ENCODE results near the gene PSTK. TPM values are rescaled to one million over a fixed set of nuclear protein-coding genes. Genes with fewer than 3 reads are reported as not detected.

Gene PSTK
- total and polyA plus RNA-seq, 2 experiments from 2014 or later = 1.4 to 7.0 TPM

DNA sequence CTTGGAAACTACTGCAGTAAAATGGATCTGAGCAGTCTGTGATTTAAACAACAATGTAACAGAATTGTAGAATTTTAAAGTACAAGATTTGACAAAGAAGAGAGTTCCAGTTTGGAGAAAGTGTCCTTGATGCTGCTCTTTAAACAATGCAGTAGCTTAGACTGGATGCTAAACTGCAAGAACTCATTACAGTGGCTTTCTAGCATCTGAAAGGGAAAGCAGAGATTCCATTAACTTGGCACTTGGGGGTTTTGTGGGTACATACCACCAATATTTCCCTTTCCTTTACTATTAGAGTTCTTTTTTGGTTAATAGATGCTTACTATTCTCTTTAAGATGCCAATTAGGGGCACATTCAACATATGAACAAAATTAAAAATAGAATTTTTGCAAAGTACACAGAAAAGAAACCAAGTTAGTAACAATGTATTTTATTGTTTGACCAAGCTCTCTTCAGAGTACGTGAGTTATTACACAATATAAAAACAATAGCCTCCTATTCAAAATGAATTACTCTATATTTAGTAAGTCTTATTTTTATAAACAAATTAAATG is 11.9 kb downstream of the PSTK start:
- Histone ChIP-seq H3K4me3 (no peak overlapping the region), H3K27ac (no peak overlapping the region), H3K27me3 (replicated peaks; ENCODE audit: insufficient read depth) (no peaks in the 10 kb centered on the region), H3K4me1 (ENCODE audit: insufficient read depth) (peaks cover 5% of the 10 kb centered on the region; the same call in 1 of the 2 replicates), H3K9me2 (ENCODE audit: insufficient read depth) (no peaks in the 10 kb centered on the region), H3K36me3 (ENCODE audit: low read depth) (peaks cover 18% of the 10 kb centered on the region), H3K9ac (no peak overlapping the region), H2AFZ (no peak overlapping the region), H4K20me1 (ENCODE audit: insufficient read depth) (no peaks in the 10 kb centered on the region), H3K79me2 (ENCODE audit: insufficient read depth) (peaks cover 14% of the 10 kb centered on the region), H3K4me2 (ENCODE audit: unreplicated experiment) (no peak overlapping the region), H3K9me3 (ENCODE audit: low read depth) (no peaks in the 10 kb centered on the region), H3F3A (ENCODE audit: insufficient read depth) (no peaks in the 10 kb centered on the region; the same call in 1 of the 2 replicates)
- in situ Hi-C loops (cut with MboI) = loop anchor here (25.0 kb wide), 1 partner anchor 705 kb away; no protein-coding TSS in a partner anchor
- TF ChIP-seq EZH2 (IDR thresholded peaks at IDR 0.05; ENCODE audit: insufficient read depth, poor library complexity, severe bottlenecking) = no peak
- no peak for TF ChIP-seq EZH2phosphoT487 (IDR thresholded peaks at IDR 0.05; ENCODE audit: insufficient read depth, low read depth)
- WGBS, 2 experiments (ENCODE audit: low coverage in 1 of 2, low lambda C conversion rate in 2 of 2, missing lambda C conversion rate in 2 of 2) = 85 to 92% methylated on average over 1 of the region's 1 CpG
- DNase-seq = no peak

DNA sequence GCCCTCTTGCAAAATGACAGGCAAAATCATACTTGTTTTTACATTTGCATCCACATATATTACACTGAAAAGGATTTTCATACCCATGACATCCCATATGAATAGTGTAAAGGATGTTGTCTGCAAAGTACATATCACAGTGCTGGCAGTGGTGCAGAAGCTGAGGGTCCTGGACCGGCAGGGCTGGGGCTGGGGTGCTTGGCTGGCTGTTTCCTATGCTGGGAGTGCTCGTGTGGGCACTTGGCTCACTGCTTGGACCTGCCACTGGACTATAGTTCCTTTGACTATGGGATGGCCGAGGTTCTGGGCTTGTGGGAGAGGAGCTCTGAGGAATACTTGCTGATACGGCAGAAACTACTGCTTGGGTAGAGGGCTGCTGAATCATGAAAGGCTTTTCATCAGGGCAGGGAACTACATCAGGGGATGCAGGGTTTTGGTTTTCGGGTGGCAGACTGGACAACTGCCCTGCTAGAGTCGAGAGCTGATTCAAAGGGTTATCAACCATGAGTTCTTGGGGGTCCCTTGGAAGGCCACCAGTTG is 13.7 kb downstream of the PSTK start:
- in situ Hi-C loops (cut with MboI) = loop anchor here (25.0 kb wide), 1 partner anchor 707 kb away; no protein-coding TSS in a partner anchor
- Histone ChIP-seq H3K27me3 (replicated peaks; ENCODE audit: insufficient read depth) (no peaks in the 10 kb centered on the region), H2AFZ (no peak overlapping the region), H3K9me2 (ENCODE audit: insufficient read depth) (no peaks in the 10 kb centered on the region), H3K4me2 (ENCODE audit: unreplicated experiment) (no peak overlapping the region), H3K4me3 (no peak overlapping the region), H3K27ac (no peak overlapping the region), H3K4me1 (ENCODE audit: insufficient read depth) (peaks cover 5% of the 10 kb centered on the region; the same call in 1 of the 2 replicates), H3K36me3 (ENCODE audit: low read depth) (peaks cover 18% of the 10 kb centered on the region), H3F3A (ENCODE audit: insufficient read depth) (no peaks in the 10 kb centered on the region; the same call in 1 of the 2 replicates), H3K79me2 (ENCODE audit: insufficient read depth) (peaks cover 30% of the 10 kb centered on the region), H4K20me1 (ENCODE audit: insufficient read depth) (no peaks in the 10 kb centered on the region), H3K9me3 (ENCODE audit: low read depth) (no peaks in the 10 kb centered on the region), H3K9ac (no peak overlapping the region)
- no peak for TF ChIP-seq EZH2phosphoT487 (IDR thresholded peaks at IDR 0.05; ENCODE audit: insufficient read depth, low read depth)
- TF ChIP-seq EZH2 (IDR thresholded peaks at IDR 0.05; ENCODE audit: insufficient read depth, poor library complexity, severe bottlenecking) = no peak
- no peak for DNase-seq
- WGBS, 2 experiments (ENCODE audit: low coverage in 1 of 2, low lambda C conversion rate in 2 of 2, missing lambda C conversion rate in 2 of 2) = 88% methylated on average over 6 of the region's 6 CpGs

DNA sequence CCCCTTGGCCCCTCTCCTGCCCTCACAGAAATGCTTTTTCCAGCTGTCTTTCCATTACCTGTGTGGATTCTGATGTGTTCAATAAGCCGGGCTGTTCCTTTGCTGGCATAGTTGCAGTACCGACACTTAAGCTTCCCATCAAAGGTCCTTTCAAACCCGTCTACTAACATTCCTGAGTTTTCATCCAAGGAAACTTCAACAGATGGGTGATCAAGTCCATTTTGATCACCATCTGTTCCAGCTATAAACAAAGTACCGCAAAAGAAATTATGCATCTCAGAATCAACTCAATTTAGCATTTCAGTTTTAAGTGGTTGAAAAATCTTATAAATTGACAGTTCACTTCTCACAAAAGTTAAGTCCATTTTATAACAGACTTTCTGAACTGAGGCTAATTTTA is 15.7 kb downstream of the PSTK start:
- Histone ChIP-seq H3K4me1 (ENCODE audit: insufficient read depth) (no peaks in the 10 kb centered on the region), H4K20me1 (ENCODE audit: insufficient read depth) (no peaks in the 10 kb centered on the region), H3K4me3 (no peak overlapping the region), H3K36me3 (ENCODE audit: low read depth) (peaks cover 18% of the 10 kb centered on the region), H2AFZ (no peak overlapping the region), H3K27me3 (replicated peaks; ENCODE audit: insufficient read depth) (no peaks in the 10 kb centered on the region), H3K79me2 (ENCODE audit: insufficient read depth) (peaks cover 51% of the 10 kb centered on the region), H3K4me2 (ENCODE audit: unreplicated experiment) (no peak overlapping the region), H3K9ac (no peak overlapping the region), H3K9me3 (ENCODE audit: low read depth) (no peaks in the 10 kb centered on the region), H3K9me2 (ENCODE audit: insufficient read depth) (no peaks in the 10 kb centered on the region), H3F3A (ENCODE audit: insufficient read depth) (no peaks in the 10 kb centered on the region; the same call in 1 of the 2 replicates), H3K27ac (no peak overlapping the region)
- no peak for TF ChIP-seq EZH2 (IDR thresholded peaks at IDR 0.05; ENCODE audit: insufficient read depth, poor library complexity, severe bottlenecking)
- no peak for TF ChIP-seq EZH2phosphoT487 (IDR thresholded peaks at IDR 0.05; ENCODE audit: insufficient read depth, low read depth)
- in situ Hi-C loops (cut with MboI) = loop anchor here (25.0 kb wide), 1 partner anchor 709 kb away; no protein-coding TSS in a partner anchor
- DNase-seq = no peak
- WGBS, 2 experiments (ENCODE audit: low coverage in 1 of 2, low lambda C conversion rate in 2 of 2, missing lambda C conversion rate in 2 of 2) = 96% methylated on average over 4 of the region's 4 CpGs

DNA sequence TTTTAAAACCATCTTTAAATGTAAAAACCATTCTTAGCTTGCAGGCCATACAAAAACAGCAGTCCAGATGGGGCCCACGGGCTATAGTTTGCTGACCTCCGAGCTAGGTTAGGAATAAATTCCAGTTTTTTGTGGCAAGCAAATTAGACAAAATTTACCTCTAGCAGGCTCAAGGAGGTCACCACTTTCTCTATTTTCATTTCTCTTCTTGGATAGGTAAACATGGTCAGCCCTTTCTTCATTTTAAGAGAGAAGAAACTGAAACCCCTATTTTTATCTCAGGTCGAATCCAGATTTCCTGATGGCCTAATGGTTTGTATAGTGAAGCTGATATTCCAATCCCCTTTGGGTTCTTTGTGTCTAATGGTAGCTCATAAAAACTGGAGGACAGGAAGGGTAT is 17.7 kb downstream of the PSTK start:
- H4K20me1 ChIP-seq (ENCODE audit: insufficient read depth) = no peaks in the 10 kb centered on the region
- no peaks in the 10 kb centered on the region for H3K27me3 ChIP-seq (replicated peaks; ENCODE audit: insufficient read depth)
- H3K4me1 ChIP-seq (ENCODE audit: insufficient read depth) = no peaks in the 10 kb centered on the region
- H2AFZ ChIP-seq = no peak overlapping the region
- H3K36me3 ChIP-seq (ENCODE audit: low read depth) = peaks cover 13% of the 10 kb centered on the region
- no peak overlapping the region for H3K9ac ChIP-seq
- no peaks in the 10 kb centered on the region for H3F3A ChIP-seq (ENCODE audit: insufficient read depth)
- H3K79me2 ChIP-seq (ENCODE audit: insufficient read depth) = peaks cover 70% of the 10 kb centered on the region
- no peak for DNase-seq
- no peaks in the 10 kb centered on the region for H3K9me3 ChIP-seq (ENCODE audit: low read depth)
- H3K27ac ChIP-seq = no peak overlapping the region
- TF ChIP-seq EZH2 (IDR thresholded peaks at IDR 0.05; ENCODE audit: insufficient read depth, poor library complexity, severe bottlenecking) = no peak
- no peak for TF ChIP-seq EZH2phosphoT487 (IDR thresholded peaks at IDR 0.05; ENCODE audit: insufficient read depth, low read depth)
- WGBS, 2 experiments (ENCODE audit: low coverage in 1 of 2, low lambda C conversion rate in 2 of 2, missing lambda C conversion rate in 2 of 2) = 92 to 93% methylated on average over 3 of the region's 3 CpGs
- H3K4me3 ChIP-seq = no peak overlapping the region
- H3K4me2 ChIP-seq (ENCODE audit: unreplicated experiment) = no peak overlapping the region
- H3K9me2 ChIP-seq (ENCODE audit: insufficient read depth) = no peaks in the 10 kb centered on the region
- in situ Hi-C loops (cut with MboI) = loop anchor here (25.0 kb wide), 1 partner anchor 711 kb away; no protein-coding TSS in a partner anchor
